Medulla oblongata (tissue), 1 donor: ENCODE results near the gene AQP5.

Experiments used
- DNase-seq: peaks from one replicate; pipeline ENCODE4 v3.0.0-alpha.2; 2015; ENCODE audit errors: extremely low spot score

Gene AQP5

DNA sequence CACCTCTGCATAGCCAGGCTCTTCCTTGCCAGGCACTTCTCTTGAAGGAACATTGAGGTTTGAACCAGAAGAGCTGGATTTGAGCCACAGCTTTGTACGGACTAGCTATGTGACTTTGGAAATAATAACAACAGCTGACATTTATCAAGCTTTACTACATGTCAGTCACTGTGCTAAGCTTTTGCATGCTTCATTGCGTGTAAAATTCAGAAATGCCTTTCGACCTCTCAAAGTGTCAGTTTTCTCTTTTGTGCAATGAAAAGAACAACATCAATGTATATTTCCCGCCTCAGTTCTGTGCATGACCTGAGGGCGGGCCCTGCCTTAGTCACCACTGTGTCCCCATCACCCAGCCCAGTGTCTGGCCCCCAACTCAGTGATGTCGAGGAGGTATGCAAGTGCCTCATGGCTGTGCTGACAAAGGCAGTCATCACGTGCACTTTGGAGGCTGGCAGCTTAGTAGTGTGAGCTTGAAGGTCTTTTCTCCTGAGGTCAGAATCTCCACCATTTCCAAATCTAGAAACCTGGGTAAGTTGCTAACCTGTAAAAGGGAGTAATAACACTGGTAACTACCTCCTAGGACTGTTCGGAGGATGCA is 29.0 kb upstream of the AQP5 start:
- DNase-seq = no peak

DNA sequence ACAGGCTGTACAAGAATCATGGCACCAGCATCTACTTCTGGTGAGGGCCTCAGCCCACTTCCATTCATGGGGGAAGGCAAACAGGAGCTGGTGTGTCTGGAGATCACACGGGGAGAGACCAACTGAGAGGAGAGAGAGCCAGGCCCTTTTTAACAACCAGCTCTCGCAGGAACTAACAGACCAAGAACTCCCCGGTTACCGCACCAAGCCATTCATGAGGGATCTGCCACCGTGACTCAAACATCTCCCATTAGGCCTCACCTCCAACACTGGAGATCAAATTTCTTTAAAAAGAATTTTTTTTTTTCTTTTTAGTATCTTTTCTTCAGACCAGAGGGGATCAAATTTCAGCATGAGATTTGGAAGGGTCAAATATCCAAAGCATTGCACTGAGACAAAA is 27.9 kb upstream of the AQP5 start:
- no peak for DNase-seq

DNA sequence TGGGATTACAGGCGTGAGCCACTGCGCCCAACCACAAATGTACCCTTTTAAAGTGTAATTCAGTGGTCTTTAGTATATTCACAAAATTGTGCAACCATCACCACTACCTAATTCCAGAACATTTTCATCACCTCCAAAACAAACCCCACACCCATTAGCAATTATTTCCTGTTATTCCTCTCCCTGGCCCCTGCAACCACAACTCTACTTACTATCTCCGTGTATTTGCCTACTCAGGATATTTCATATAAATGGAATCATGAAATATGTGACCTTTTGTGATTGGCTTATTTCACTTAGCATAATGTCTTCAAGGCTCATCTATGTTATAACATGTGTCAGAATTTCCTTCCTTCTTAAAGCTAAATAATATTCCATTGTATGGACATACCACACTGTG is 27.2 kb upstream of the AQP5 start:
- no peak for DNase-seq

DNA sequence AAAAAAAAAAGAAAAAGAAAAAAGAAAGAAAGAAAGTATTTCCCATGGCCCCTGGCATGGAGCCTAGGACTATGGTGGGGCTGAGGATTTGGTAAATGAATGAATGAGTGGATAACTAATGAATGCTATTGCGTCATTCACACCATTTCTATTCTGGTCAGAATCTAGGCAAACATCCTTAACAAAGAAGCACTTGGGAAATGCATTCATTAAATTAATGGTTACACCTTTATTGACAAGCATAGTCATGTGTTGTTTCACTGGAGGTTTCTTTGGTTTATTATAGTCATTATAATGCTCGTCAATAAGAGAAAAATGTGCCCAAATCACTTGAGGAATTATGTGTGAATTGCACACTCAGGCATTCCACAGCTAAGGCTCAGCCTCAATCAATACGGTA is 24.7 kb upstream of the AQP5 start:
- no peak for DNase-seq

DNA sequence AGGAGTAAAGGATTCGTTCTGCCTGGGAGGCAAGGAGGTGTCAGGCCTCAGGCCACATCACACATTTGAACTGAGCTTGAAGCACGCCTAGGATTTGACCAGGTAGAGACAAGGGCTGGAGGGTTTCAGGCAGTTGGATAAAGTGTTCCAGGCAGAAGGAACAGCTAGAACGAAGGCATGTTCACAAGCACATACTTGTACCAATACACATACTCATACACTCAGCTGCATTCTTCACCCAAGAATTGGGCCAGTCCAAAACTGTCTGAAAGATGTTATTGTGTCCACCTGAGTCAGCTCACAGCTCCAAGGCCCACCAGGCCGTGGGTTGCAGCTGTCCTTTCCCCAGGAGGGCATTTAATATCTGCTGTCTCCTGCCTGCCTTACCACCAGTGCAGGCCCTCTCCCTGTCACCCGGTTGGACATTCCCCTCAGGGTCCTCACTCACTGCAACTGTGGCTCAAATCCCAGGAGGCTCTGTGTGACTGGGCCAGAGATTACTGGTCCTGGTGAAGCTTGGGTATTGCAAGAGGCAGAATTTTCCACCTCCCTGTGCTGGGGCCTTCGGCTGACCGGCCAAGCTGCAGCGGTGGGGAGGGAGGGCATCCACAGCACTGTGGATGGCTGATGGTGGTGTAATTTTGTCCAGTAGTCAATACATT is 23.9 kb upstream of the AQP5 start:
- DNase-seq = no peak

DNA sequence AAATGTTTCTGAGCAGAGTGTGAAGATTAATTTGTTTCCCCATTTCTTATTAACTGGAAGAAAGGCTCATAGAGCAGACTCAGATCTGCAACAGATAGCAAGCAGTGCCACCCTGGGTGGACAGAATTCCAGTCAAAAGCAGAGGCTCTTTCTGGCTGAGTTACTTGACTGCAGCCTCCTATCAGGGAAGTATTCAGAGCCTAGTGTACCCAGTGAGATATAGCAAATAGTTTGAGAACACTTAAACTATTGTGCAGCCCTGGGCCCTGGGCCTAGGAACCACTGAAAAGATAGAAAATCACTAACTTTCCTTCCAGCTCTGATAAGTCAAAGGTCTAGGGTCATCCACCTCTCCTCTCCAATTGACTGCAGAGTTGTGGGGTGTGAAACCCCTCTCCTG is 22.4 kb upstream of the AQP5 start:
- no peak for DNase-seq

DNA sequence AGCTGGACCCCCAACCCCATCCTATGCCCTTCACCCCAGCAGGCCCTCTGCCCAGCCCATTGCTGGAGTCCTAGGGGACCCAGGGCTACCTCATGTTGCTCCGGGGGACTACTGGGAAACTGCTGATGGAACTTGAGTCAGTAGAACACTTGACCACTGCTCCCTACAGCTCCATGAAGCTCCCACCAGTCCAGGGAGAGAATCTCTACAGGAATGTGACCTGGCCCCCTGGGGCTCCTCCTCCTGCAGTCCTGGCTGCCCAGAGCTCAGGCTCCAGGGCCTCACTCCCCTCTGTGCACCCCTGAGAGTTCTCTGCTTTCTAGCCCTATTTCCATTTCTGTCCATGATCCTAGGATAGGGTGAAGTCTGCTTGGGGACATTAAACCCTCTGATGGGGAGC is 22.0 kb upstream of the AQP5 start:
- no peak for DNase-seq

DNA sequence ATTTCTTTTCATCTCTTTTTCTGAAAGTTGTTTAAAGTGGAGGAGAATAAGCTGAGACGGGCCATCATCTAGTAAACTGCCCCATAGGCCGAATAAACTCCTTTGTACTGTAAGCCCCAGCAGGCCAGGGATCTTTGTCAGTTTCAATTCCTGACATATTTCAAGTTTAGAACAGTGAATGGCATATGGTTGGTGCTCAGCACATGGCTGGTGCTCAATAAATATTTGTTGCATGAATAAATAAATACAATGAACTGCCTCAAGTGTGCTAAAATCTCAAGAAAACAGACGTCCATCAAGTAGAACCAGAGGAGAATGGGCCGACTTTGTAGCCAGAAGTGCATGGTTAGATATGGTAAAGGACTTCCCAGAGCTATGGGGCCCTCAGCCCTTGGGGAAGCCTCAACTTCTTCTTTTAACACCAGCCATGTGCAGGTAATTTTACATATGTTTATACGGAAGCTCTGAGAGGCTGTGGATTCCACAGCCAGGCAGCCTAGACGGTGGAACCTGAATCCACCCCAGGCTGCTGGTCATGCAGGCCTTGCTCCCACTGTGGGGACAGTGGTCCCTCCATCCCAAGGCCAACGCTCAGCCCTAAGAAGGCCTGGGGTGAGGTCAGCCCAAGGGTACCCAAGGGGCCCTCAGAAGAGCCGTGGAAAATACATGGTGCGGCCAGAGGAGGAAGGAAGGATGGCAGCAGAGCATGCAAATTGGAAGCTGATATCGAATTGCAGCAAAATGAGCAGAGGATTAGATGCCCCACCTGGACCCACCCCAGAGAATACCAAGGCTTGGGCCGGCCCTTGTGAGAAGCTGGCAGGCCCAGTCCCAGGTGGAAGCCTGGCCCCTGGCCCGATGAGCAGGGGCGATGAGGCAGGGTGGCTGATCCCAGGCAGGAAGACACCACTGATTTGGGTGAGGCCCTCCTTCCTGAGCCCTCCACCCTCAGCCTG is 19.8 kb upstream of the AQP5 start:
- DNase-seq = no peak

DNA sequence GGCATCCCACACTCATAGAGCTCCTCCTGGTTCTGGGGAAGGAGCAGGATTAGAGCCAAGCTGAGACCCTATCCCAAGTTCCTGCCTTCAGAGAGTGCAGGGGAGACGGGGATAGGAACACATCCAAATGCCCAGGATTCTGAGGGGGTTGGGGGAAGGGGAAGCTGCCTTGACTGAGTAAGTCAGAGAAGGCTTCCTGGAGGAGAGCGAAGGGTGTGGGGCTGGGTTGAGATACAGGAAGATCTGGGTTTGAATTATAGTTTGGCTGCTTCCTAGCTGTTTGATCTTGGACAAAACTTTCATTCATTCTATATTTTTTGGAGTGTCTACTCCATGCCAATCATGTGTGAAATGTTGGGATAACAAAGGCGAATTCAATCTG is 19.2 kb upstream of the AQP5 start:
- DNase-seq = no peak

DNA sequence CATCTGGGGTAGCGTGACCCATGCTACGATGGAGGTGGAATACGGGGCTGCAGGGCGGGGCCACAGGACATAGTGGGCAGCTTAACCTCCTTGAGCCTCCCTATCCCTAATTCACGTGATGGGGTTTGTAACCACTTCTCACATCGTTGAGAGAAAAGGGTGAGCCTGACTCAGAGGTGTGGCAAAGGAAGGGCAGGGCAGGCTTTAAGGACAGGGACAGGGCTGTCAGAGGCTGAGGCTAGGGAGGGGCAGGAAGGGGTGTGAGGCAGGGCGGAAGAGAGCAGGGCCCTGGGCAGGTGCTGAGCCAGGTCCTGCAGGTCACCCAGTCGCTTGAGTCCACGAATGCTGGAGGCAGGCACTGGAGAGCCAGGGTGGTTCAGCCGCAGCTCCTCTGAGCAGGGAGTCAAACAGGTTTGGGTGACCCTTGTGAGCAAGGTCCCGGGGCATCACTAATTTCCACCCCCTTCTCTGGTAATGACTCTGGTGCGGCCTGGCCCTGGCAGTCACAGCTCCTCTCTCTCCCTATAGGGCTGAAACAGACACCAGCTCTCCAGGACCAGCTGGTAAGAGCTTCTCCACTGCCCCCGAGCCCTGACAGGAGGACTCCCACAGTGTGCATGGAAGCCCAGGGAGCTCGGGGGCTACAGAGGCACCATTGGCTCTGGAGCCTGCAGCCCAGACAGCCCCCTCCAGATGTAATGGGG is 18.6 kb upstream of the AQP5 start:
- DNase-seq = no peak

DNA sequence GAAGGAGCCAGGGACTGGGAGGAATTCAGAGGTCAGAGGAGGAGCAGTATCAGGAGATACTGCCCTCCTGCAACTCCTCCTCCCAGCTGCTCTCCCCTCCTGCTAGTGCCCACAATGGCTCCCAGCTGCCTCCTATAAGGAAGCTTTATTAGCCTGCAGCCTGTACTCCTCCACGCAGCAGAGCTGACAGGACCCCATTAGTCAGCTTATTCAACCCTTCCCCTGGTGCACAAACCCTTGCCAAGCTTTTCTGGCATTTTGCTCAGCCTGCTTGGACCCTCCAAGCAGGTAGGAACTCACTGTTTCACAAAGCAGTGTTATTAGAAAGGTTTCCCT is 18.1 kb upstream of the AQP5 start:
- DNase-seq = no peak

DNA sequence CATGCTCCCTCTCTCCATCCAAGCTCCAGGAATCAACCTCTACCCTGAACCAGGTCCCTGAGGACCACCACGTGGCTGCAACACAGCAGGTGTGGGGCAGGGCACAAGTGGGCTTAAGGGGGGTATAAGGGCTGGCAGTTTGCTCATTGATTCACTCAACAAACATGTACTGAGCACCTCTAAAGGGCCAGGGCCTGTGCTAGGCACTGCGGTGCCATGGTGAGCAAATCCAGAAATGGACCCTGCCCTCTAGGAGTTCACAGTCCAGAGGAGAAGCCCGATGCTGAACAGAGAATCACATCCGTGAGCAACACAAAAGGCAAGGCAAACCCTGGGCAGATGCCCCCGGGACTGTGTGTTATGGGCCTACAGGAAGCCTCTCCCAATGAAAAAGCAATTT is 17.6 kb upstream of the AQP5 start:
- DNase-seq = no peak

DNA sequence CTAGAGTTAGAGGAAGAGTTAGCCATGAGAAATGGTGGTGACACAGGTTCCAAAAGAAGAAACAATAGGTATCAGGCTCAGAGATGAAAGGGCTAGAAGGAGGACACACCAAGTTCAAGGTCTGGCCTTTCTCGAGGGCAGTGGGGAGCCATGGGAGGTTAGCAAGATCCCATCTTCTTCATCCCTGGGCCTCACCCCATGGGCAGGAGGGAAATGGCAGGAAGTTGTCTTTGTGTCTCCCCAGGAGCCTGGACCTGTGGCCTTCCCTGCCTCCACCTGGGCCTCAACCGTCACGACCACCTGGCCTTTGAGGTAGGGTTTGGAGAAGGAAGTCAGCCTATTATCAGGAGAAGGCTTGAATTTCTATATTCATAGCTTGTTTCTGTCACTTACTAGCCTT is 17.0 kb upstream of the AQP5 start:
- no peak for DNase-seq

DNA sequence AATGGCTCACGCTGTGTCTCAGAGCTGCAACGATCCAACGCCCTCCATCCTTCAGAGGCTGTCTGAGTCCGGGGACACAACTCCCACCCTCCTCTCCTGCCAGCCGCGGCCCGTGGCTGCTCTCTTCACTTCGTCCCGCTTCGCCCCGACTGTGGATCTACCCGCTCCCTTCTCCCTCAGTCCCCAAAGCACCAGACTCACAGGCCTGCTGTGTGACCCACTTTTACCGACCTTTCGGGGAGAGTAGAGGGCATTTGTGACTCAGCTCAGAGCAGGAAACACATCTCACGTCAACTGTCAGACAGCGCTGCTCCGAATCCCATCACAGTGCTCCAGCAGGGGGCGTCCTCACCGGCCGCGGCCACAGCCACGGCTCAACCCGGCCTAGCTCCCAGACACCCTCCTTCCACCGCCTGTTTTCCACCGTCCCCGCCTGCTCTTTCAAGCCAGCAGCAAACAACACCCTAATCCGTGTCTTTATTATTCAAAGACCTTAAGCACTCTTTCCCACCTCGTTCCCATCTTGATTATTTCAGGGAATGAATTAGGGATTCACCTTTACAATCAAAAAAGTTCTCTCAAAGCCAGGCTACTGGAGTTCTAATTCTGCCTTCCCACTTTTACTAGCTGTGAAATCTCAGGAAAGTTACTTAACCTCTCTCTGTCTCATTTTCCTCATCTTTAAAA is 16.1 kb upstream of the AQP5 start:
- DNase-seq = peak; percentile 84

DNA sequence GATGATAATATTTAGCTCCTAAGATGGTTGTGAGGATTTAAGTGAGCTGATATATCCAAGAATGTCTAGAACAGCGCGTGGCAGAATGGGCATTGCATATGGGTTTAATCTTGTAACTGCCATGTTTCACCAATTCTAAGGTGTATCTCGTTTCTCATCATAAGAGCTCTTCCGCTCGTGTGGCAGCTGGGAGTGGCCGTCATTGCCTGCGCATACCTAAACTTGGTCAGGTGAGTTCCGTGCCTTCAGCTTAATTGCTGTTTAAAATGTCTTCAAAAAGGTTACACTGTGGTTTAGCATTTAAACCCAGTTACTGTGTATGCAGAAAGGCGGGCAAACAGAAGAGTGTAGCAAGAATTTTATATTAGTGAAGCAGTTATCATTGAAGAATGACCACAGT is 15.6 kb upstream of the AQP5 start:
- DNase-seq = no peak

DNA sequence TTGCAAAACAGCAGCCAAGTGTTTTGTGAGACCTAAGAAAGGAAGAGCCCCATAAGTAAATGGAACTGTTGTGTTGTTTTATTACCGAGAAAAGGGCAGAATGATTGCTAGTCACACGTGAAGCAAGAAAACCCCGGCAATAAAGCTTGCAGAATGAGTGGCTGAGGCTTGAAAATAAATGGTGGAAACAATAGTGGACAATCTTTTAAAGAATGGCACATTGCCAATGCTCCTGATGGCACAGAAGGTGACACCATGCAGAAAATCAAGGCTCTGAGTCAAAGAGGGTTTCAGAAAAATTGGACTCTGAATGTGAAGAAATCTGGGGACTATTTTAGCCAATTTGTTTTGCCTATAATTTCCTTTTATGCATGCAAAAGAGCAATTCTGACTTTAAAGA is 15.2 kb upstream of the AQP5 start:
- no peak for DNase-seq

DNA sequence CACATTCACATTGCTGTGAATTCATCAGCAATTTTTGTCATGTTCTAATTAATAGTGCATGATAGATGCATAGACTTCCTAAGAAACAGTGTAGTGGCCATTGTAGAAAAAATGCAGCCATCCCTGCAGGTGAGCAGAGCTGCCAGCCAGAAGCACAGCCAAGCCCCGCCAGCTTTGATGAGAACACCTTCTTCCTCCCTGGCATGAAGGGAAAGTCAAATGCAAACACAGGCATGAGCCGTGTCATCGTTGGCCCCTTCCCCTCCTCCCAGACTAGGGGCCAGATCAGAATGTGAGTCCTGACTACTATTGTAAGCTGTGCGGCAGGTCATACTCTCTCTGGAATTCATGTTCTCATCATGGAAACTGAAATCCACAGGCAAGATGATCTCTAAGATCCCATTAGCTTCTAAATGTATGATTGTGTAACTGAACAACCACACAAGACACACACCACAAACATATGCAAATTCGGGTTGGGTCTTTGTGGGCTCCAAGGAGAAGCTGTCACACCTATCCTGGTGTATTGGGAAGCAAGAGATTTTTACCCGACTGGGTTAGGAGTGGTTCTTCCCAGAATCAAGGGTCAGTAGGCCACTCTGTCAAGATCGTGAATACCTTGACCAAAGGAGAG is 14.0 kb upstream of the AQP5 start:
- DNase-seq = no peak

DNA sequence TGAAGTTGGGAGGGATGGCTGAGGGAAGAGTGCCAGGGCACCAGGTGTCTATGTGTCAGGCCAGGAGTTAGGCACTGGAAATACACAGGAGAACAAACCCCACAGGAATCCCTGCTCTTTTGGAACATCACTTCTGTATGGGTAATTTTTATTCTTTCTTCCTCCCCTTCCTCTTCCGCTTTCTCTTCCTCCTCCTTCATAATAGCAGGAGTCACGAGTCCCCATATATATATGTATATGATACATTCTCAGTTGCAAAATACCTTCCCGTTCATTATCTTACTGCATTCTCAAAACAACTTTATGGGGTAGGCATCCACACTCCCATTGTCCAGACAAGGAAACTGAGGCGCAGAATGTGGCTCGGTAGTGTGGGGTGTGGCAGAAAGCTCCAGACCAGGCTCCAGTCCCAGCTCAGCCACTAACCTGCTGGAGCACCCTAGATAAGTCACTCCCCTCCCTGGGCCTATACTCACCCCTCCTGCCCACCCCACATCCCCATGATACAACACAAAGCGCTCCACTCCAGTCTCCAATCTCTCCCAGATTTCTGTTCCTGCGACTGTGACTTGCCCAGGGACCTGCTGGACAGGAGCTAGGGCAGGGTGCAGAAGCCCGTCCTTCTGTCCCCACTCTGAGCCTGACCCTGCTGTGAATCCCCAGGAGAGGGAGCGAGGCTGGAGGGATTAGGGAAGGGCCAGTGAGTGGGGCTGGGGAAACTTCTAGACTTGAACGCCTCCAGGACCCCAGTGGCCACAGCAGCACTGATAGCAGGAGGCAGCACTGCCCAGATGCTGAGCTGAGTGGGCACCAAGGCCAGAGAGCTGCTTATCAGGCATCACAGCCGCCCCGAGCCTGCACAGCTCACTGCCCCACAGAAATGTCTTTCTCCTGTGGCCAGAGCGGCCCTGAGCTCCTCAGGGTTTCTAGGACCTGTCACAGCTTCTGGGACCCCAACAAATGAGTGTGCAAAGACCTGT is 12.5 kb upstream of the AQP5 start:
- no peak for DNase-seq

DNA sequence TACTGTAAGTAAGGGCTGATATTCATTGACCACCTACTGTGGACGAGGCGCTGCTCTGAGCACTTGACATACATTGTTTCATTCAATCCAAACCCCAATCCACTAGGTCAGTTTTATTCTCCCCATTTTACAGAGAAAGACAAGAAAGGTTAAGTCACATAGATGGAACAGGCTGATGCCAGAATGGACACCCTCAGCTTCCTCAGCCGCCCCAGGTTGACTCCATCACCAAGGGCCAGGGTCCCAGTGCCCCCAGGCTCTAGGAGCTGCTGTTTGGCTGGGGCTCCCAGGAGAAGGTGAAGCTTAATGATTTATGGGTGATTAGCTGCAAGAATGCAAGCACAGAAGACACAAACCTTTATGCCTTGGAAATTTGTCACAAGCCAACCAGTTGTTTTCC is 11.8 kb upstream of the AQP5 start:
- no peak for DNase-seq
